GM12865 (cell line): Measurements from ENCODE around the gene GPC1.

Experiments
- DNase-seq: peaks from one replicate; pipeline ENCODE4 v3.0.0; 2010; ENCODE audit warnings: low read depth
- H3K4me3 ChIP-seq: 2 replicates; pipeline ENCODE4 v1.5.1; 2011; ENCODE audit warnings: mild to moderate bottlenecking, low read depth, low read length, control low read depth
- TF ChIP-seq, protein P1 (sequence below): IDR thresholded peaks from 2 replicates; pipeline ENCODE4 v1.5.1; 2011; ENCODE audit warnings: low read length, control low read depth, low read depth, inconsistent platforms; ENCODE audit not compliant: insufficient read depth; ENCODE audit errors: missing control alignments

GPC1 gene

GRCh38 chr2:240451108-240451611 is 15.7 kb downstream of the GPC1 start:
- DNase-seq: no peak
- TF ChIP-seq, protein P1, sequence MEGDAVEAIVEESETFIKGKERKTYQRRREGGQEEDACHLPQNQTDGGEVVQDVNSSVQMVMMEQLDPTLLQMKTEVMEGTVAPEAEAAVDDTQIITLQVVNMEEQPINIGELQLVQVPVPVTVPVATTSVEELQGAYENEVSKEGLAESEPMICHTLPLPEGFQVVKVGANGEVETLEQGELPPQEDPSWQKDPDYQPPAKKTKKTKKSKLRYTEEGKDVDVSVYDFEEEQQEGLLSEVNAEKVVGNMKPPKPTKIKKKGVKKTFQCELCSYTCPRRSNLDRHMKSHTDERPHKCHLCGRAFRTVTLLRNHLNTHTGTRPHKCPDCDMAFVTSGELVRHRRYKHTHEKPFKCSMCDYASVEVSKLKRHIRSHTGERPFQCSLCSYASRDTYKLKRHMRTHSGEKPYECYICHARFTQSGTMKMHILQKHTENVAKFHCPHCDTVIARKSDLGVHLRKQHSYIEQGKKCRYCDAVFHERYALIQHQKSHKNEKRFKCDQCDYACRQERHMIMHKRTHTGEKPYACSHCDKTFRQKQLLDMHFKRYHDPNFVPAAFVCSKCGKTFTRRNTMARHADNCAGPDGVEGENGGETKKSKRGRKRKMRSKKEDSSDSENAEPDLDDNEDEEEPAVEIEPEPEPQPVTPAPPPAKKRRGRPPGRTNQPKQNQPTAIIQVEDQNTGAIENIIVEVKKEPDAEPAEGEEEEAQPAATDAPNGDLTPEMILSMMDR: no peak
- H3K4me3 ChIP-seq: no peak overlapping the region

GRCh38 chr2:240451791-240452461 is 16.5 kb downstream of the GPC1 start:
- TF ChIP-seq, protein P1: no peak
- H3K4me3 ChIP-seq: no peak overlapping the region
- no peak for DNase-seq

GRCh38 chr2:240452462-240453256 is 17.2 kb downstream of the GPC1 start:
- TF ChIP-seq, protein P1: no peak
- DNase-seq: no peak
- H3K4me3 ChIP-seq: no peak overlapping the region

- DNase-seq: no peak
- H3K4me3 ChIP-seq: no peak overlapping the region
- TF ChIP-seq, protein P1: no peak
These were observed 18.1 kb downstream of the GPC1 start for GRCh38 chr2:240453461-240454105.

- DNase-seq: no peak
- no peak overlapping the region for H3K4me3 ChIP-seq
- TF ChIP-seq, protein P1: no peak
These were observed 18.8 kb downstream of the GPC1 start for GRCh38 chr2:240454106-240454901.

DNA sequence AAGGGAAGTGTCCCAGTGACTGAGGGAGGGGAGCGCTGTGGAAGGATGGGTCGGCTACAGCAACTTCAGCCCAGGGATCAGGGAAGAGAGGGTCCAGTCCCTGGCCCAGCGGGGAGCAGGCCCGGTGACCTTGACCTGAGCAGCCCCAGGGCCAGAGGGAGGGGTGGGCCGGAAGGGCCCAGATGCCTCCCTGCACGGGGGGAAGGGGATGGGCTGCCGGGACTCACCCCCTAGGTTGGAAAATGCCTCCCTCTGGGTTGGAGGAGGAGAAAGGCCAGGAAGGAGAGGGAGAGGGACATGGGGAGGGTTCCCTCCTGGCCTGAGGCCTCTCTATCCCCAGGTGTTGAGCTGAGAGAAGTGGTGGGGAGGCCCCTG is 19.8 kb downstream of the GPC1 start:
- TF ChIP-seq, protein P1: no peak
- no peak overlapping the region for H3K4me3 ChIP-seq
- DNase-seq: no peak
